GM19043 (cell line): ENCODE results near the gene POFUT2.

ENCODE experiments used
- ATAC-seq: cut with Tn5 transposase; IDR thresholded peaks from one replicate; pipeline ENCODE4 v1.9.1; 2021; ENCODE audit warnings: low read depth; ENCODE audit not compliant: unreplicated experiment

POFUT2 gene

DNA sequence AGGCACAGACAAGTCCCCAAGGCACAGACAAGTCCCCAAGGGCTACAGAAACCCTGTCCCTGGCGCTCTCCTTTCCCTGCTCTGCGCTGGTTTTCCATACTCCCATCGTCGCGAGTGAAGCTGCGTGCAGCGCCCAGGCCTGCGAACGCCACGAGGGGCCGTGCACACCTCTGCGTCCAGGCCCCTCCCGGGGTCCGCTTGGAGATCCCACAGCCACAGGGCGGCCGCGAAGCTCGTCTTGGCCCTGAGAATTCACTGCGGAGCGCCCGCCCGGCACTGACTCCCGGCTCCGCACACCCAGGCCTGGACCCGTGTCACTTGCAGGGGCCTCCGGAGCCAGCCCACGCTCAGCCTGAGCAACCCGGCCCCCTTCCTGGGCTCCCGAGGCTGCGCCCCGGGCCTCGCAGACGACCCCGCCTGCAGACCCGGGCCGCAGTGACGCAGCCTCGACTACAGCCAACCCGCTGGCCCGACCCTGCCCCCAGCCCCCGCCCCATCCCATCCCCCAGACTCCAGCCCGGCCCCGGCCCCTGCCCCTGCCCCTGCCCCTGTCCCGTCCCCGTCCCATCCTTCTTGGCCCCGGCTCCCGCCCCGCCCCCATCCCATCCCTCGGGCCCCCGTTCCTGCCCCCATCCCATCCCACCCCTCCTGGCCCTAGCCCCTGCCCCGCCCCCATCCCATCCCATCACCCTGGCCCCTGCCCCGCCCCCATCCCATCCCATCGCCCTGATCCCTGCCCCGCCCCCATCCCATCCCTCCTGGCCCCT is 841 bp downstream of the POFUT2 start:
- no peak for ATAC-seq

DNA sequence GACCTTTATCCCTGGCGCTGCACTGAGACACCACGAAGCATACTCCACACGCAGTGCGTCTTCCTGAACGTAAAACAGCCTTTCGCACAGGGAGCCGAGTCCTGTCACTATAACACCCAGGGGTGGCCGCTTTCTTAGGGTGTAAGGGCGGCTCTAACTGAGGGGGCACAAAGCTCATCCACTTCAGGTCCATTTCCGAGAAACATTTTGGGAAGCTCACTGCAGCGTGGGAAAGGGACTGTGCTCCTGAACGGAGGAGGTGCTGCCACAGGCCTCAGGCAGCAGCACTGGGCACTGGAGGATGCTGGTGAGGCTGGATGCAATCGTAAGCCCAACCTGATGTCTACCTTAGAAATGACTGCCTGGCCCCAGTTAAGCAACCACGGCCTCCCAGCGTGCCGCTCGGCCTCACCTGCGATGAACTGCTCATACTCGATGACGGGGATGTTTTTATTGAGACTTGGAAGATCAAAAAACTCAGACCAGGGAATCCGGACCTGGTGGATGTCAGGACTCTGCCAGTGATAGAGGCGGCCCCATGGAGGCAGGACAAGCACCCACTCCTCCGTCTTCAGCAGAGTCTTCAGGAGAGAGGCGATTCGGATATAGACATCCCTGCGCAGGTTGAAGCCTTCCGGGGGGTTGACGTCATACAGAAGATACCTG is 2.3 kb downstream of the POFUT2 start:
- no peak for ATAC-seq

GRCh38 chr21:45284456-45284741 is 3.3 kb downstream of the POFUT2 start:
- no peak for ATAC-seq

GRCh38 chr21:45283611-45284455 is 3.9 kb downstream of the POFUT2 start:
- no peak for ATAC-seq

- ATAC-seq = no peak
Observed at GRCh38 chr21:45283035-45283610, 4.6 kb downstream of the POFUT2 start.

GRCh38 chr21:45282283-45283034 is 5.2 kb downstream of the POFUT2 start:
- no peak for ATAC-seq

DNA sequence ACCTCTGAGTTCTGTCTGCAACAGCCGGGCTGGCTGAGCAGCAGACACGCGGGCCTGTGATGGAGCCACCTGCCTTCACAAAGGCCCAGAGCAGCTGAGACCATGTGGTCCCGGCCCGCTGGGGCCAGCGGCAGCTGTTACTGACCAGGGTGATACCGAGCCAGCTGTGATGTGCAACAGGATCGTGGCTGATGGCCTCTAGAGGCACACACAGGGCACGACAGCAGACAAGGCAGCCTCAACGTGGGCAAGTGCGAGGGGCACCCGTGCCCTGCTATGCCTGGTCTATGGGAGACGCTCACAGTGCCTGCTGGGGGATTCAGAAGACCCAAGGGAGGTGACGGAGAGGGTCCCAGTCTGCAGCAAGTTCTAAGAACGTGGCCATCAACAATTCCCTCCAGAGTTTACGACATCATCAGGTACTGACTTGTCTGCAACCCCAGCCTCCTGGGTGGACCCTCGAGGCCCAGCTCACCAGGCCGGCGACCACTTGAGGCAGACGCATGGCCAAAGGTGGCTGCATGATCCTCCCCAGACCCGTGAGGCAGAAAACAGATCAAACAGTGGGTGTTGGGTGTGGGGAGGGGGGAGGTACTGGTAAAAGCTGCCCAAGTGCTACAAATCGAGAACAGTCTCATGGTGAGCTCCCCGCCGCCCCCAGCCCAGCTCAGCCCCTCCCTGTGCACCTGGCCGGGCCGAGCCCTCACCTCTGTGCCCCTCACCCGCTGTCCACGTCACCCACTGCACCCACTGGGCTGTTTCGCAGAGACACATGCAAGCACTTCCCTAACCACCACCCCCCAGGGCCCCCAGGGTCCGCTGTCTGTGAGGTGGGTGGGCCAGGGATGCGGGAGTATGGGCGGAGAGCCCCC is 6.0 kb downstream of the POFUT2 start:
- ATAC-seq = no peak

DNA sequence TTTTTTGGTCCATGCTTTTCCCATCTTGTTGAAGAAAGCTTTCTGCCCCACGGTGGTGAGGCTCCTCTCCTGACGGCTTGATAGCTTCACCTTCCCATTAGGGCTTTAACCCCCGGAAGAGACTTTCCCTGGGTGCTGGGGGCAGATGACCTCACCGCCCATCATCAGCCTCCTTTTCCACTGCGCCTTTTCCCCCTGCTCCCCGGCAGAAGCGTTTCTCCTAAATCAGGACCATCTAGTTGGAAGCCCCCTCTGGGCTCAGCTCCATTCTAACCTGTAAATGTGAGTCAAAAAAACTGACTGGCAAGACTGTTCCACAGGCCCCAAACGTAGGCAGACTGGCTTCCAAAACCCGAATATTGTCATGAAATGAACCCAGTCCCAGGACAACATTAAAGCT is 6.7 kb downstream of the POFUT2 start:
- ATAC-seq = no peak

- ATAC-seq = no peak
Observed at GRCh38 chr21:45280178-45280821, 7.4 kb downstream of the POFUT2 start.

DNA sequence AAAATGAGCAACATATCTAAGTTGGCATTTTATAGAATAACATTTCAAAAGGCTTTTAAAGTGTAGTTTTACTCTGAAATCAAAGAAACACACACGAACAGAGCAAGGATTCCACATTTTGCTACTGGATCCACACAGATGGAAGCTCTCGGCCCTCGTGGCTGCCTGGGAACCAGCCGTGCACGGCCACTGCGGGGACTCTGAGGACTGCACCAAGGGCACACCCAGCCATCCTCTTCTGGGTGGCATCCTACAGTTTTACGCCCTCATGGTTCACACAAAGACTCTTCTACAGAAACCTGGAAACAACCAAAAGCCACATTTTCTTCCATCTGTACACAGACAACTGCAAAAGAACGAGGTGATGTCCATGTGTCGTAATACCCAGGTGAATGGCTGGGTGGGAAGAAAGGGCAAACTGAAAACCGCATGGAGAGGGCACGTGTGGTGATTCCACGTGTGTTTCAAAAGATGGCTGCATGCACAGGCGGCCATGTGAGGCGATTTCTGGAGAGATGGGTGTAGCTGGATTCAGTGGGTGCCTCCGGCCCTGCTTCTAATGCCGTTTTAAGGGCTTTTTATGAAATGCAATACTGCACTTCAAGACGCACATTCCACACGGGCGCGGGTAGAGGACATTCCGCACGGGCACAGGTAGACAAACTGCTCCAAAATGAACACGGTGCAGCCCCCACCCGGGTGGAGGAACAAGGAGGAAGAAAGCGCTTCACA is 8.1 kb downstream of the POFUT2 start:
- no peak for ATAC-seq

- ATAC-seq = no peak
Observed at GRCh38 chr21:45278156-45278911, 9.4 kb downstream of the POFUT2 start.

- ATAC-seq = no peak
Observed at GRCh38 chr21:45277101-45278045, 10.3 kb downstream of the POFUT2 start.

GRCh38 chr21:45276596-45276995 is 11.1 kb downstream of the POFUT2 start:
- no peak for ATAC-seq

DNA sequence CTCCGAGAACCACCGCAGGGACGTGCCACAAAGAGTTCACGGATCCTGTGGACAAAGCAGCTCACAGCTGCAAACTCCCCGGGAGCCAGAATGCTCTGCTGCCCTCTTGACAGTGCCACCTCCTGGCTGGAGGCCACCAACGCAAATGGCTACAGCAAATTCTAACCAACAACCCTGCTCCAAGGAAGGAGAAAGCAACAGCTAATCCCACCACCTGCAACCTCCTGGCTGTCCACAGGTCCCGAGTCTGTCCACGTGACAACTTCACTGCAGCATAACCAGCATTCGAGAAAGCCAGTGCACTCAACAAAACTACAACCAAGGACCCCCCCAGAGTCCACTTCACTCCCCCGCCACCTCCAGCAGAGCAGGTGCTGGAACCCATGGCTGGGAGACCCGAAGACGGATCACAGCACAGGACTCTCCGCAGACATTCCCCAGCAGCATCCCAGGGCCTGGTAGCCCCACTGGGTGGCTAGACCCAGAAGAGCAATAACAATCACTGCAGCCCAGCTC is 17.3 kb downstream of the POFUT2 start:
- no peak for ATAC-seq

- ATAC-seq = no peak
Observed at GRCh38 chr21:45269861-45270260, 17.8 kb downstream of the POFUT2 start.

DNA sequence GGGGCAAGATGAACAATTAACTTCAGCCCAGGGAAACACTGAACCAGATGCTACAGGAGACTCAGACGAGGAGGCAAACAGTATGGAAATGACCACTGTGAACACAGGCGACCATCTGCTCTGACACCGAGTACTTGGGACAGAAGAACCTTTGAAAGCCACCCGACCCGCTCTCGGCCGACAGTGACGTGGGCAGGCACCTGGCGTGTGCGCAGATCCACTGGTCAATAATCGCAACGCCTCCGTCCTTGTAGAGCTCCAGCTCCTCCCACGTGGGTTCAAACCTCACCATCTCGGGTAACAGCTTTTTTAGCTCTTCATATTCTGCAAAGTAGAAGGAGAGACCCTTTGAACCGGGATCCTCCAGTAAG is 20.3 kb downstream of the POFUT2 start:
- ATAC-seq = no peak
